NCI-H1417 treated with DMSO at 0.1 percent for 48 hours (cell line): ENCODE measurements around the gene RAB25.

Experiments
- DNase-seq: peaks from one replicate; lab custom pipeline; 2025; lab: John Stamatoyannopoulos, UW

The RAB25 gene

GRCh38 chr1:156079762-156080161 is 18.8 kb downstream of the RAB25 start:
- DNase-seq, result no peak

DNA sequence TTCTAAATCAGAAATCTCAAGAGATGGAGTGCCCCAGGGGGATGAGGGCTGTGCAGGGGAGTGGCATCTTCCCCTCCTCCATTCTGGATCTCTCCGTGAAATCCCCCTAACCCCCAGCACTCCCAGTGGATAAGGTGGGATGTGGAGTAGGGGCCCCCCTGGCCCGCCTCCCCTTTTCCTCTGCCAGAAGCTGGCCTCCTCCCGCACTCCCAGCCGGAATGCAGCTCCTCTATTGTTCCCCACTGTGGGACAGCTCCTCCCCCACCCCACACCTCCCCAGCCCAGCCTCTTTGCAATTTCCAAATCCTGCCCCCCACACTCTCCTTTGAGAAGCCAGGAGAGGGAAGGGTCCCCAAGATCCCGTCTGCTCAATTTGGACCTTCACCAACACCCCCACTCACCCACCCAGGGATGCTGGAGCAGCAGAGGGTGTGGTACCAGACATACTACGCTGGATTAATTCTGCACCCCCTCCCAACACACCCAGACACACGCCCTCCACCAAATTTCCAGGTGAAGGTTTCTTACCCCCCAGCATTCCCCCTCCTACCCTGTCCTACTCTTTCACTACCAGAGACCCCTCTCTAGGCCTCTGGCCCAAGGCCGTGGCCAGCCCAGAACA is 19.4 kb downstream of the RAB25 start:
- DNase-seq, result no peak

DNA sequence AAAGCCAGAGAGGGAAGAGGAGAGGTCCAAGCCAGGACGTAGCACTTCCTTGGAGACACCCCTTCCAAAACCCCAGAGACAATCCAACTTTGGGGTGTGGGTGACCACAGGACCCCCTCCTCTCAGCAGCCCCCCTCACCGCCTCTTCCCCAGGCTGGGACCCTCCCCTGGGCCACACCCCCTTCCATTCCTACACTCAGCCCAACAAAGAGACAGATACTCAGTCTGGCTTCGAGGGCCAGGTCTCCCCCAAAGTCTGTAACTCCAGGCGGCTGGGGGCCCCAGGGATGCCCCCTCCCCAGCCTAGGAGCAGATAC is 19.9 kb downstream of the RAB25 start:
- DNase-seq, result no peak

DNA sequence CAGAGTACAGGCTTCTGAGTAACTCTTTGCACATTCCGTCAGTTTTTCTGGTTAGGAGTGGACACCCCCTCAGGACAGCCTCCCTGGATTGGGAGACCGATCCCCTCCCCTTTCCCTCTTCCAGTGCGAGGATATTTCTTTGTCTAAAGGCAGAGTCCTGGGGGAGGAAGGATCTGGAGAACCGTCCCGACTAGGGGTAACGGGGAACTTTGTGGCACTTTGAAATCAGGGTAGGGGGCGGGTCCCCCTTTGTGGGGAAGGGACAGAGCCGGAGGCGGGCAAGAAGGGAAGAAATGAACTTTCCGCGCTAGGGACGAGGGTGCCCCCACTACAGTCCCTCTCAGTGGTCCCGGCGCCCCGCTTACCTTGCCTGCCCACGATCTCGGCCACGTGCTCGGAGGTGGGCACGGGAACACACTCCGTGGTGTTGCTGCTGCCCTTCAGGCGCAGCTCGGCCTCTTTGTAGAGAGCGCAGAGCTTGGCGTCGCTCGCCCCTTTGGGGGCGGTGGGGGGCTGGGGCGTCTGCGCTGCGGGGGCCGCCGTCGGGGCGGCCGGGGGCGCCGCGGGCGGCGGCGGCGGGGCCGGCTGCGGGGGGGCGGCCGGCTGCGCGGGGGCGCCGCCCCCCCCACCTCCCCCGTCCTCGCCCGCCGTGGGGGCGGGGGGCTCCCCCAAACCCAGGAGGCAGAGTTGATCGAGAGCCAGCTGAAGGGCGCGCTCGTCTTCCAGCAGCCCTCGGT is 20.4 kb downstream of the RAB25 start:
- DNase-seq, result no peak

GRCh38 chr1:156081917-156082308 is 21.0 kb downstream of the RAB25 start:
- DNase-seq, result no peak

- DNase-seq, result peak; percentile 13
These were observed 21.5 kb downstream of the RAB25 start, which contains the start of gene MEX3A for GRCh38 chr1:156082309-156083091. MEX3A (minus strand) TSS chr1:156082465; CDS start chr1:156081998, 467 bp downstream.

DNA sequence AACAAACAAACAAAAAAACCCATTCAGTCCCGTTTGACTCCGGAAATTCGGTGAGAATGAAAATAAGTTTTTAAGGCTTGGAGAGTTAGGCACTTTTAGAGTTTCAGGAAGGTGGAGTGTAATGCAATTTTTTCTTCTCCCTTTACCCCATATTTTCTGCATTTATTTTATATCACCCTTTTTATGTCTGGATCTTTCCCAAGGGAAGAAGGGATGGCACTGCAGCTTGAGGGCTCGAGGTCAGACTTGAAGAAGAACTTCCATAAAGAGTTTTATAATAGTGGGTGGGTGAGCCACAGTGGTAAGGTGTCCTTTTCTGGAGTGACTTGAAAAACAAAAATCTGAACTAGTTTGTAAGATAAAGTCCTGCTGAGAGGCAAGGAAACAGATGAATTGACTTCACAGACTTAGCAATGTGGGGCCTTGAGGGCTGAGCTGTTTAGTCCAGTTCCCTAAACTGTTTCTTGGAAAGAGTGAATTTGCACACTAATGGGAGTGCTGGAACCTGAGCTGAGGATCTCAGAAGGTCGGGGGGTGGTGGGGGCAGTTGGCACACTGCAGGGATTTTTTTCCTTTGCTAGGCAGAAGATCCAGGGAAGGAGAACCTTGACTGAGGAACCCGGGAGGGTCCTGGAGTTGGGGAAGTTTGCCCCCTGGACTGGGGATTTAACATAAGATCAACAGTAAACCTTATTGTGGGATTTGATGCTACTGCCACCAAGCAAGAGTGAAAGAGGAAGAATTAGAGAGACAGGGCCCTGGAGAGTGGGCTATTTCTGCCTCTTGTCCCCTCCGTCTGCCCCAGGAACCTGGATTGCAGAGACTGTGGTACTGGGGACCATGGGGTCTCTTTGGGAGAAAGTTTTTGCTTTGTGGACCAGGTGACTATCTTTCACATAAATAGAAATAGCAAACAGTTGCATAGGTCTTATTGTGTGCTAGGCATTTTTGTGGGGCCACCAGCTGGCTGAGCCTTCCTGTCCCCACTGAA is 23.1 kb downstream of the RAB25 start:
- DNase-seq, result no peak

DNA sequence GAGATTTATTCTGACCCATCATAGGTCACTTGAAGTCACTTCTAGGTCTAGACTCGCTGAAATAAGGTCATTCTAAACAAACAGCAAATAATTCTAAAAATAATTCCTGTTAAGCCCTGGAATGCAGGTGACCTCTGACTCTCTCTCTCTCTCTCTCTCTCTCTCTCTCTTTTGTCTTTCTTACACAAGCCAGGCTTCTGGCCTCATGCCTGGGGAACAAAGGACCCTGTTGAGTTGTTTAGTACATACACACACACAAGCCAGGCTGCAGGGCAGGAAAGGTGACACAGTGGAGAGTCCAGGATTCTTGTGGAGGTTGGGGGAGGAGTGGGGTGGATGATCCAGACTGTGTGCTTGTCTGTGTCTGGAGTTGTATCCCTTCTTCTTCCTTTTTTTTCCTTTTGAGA is 25.3 kb downstream of the RAB25 start:
- DNase-seq, result no peak

DNA sequence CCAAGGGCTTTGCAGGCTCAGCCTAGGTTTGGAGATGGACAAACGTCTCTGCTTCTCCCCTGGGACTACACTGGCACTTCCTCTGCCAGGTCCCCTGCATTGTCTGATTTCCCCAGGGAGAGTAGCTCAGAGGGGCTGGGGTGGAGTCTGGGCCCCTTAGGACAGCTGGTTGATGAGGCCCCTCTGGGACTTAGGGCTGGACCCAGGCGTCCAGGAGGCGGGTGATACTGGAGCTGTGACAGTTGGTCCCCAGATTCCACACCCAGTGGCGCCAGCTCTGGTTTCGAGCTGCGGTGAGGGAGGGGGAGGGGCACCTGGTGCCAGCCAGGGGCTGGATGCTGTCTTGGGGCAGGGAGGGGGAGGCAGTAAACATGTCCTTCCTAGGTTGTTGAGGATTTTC is 28.7 kb downstream of the RAB25 start:
- no peak for DNase-seq

DNA sequence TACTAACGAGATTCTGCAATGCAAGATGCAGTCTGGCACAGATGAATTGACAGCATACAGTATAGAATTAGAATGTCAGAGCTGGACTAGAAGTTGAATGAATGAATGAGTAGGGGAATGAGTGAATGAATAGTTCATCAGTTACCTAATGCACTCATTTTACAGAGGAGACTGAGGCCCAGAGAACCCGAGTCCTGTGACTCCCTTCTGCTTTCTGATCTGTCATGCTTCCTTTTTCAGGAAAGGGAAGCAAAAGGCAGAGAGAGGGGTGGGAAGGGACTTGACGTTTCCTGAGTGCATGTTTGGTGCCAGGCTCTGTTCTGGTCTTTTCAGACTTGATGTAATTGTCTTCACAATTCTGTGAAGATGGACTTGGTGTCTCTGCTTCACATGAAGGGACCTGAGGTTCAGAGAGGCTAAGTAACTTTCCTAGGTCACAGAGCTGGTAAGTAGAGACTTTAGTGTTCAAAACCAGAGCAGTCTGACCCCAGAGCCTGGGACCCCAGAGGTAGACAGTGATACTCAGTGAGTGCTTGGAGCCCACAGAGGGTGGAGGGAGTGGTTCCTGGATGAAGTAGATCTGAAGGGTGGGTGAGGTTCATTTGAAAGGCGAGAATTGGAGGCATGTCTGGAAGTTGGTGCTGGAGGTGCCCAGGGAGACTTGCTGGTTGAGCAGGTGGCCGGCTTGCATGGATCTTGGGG is 29.3 kb downstream of the RAB25 start:
- DNase-seq, result no peak

DNA sequence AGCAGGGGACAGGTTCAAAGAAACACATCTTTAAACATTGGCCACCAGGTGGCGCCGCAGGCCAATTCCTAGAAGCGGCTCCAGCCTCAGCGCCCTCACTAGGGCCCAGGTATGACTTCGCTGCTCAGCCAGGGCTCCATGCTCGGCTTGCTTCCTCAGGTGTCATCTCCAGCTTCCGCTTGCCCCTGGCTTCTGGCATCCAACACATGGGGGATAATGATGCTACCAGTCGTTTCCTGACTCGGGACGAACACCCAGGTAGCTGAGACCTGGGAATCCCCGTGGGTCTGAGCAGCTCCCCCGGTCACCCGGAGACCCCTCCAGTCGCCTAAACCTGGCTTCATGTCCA is 29.9 kb downstream of the RAB25 start:
- DNase-seq, result no peak

GRCh38 chr1:156091610-156092009 is 30.6 kb downstream of the RAB25 start:
- no peak for DNase-seq

GRCh38 chr1:156095906-156096508 is 35.0 kb downstream of the RAB25 start:
- no peak for DNase-seq

- no peak for DNase-seq
These were observed 35.9 kb downstream of the RAB25 start for GRCh38 chr1:156096640-156097391.

DNA sequence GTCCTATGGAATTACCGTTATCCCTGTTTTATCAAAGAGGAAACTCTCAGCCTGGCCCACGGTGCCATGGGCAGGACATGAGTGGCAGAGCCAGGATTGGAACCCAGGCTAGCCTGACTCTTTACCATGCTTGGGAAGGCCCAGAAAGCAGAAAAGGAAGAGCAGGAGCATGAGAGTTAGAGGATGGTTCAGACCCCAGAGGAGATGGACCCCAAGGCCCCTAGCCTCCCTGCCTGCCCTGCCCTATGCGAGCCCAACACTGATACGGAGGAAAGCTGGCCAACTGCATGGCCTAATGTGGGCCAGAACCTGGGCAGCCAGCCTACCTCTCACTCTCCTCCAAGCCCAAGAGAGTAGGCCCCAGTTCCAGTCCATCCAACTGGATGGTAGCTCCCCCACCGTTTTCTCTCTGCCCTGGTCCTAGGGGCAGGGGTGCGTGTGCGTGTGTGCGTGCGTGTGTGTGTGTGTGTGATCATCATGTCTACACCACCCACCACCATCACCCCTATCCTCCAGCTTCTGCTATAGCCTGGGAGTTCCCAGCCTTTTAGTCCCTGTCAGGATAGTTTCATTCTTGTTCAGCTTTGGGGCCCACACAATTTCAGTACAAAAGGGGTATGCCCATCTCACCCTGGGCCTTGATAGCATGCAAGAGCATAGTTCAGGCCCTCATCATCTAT is 36.7 kb downstream of the RAB25 start:
- DNase-seq, result no peak

- DNase-seq, result no peak
These were observed 37.8 kb downstream of the RAB25 start for GRCh38 chr1:156098784-156099183.

DNA sequence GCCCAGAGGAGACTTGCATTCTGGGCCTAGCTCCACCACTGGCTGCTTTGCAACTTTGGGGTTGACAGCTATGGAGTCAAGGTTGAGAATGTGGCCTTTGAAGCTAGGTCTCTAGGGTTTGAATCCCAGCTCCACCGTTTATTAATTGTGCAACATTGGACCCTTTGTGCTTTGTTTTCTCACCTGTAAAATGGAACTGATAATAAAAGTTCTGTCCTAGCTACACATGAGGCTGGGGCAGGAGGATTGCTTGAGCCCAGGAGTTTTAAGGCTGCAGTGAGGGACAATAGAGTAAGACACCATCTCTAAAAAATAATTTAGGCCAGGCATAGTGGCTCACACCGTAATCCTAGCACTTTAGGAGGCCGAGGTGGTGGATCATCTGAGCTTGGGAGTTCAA is 38.3 kb downstream of the RAB25 start:
- no peak for DNase-seq

GRCh38 chr1:156100205-156100995 is 39.4 kb downstream of the RAB25 start:
- no peak for DNase-seq

GRCh38 chr1:156101880-156102279 is 40.9 kb downstream of the RAB25 start:
- DNase-seq, result no peak
